Gastroesophageal sphincter (tissue), 4 donors: ENCODE data around the gene ATP13A4. TPM values are rescaled to one million over a fixed set of nuclear protein-coding genes. Genes with fewer than 3 reads are reported as not detected.

Experiments used
- ATAC-seq: fragments of 150-250 bp; one replicate; pipeline ENCODE4 v1.9.1; 2016; ENCODE audit warnings: mild to moderate bottlenecking, moderate library complexity
- H3K27ac ChIP-seq, 4 donors: fragments of 200-600 bp; sonication (generic) in 3 of 4; 1 replicate in 3 of 4; 2 replicates in 1 of 4; pipeline ENCODE4 v1.5.1; 2016 to 2019
- H3K27me3 ChIP-seq: fragments of 200-600 bp; sonication (generic); one replicate; pipeline ENCODE4 v1.5.1; 2019
- H3K36me3 ChIP-seq, 2 donors: fragments of 200-600 bp; sonication (generic); one replicate each; pipeline ENCODE4 v1.5.1; 2019; ENCODE audit warnings: control low read depth in 1 of 2
- H3K4me1 ChIP-seq, 3 donors: fragments of 200-600 bp; sonication (generic); 1 replicate in 2 of 3; 2 replicates in 1 of 3; pipeline ENCODE4 v1.5.1; 2016 to 2019; ENCODE audit warnings: control low read depth in 2 of 3
- H3K4me3 ChIP-seq, 2 donors: fragments of 200-600 bp; sonication (generic); one replicate each; pipeline ENCODE4 v1.5.1; 2019; ENCODE audit warnings: mild to moderate bottlenecking in 1 of 2, moderate library complexity in 1 of 2
- H3K9me3 ChIP-seq, 3 donors: fragments of 200-600 bp; sonication (generic); one replicate each; pipeline ENCODE4 v1.5.1; 2017 to 2019; ENCODE audit warnings: control low read depth in 2 of 3
- CTCF ChIP-seq, 4 experiments: fragments of 200-600 bp in 2 of 4; fragments of 450-650 bp in 2 of 4; sonication (generic) in 1 of 4; IDR thresholded peaks; one replicate each; pipeline ENCODE4 v1.5.1; 2017 to 2019; ENCODE audit warnings: antibody characterized with exemption in 4 of 4, mild to moderate bottlenecking in 2 of 4, moderate library complexity in 2 of 4
- EP300 ChIP-seq: sonication (generic); formaldehyde crosslinking; IDR thresholded peaks from one replicate; pipeline ENCODE4 v1.6.1; 2017; ENCODE audit warnings: antibody characterized with exemption, mild to moderate bottlenecking
- POLR2A ChIP-seq, 2 donors: fragments of 450-650 bp; IDR thresholded peaks; one replicate each; pipeline ENCODE4 v1.6.1; 2017; ENCODE audit warnings: antibody characterized with exemption in 2 of 2, mild to moderate bottlenecking in 2 of 2, moderate library complexity in 1 of 2
- POLR2AphosphoS5 ChIP-seq: sonication (generic); formaldehyde crosslinking; IDR thresholded peaks from one replicate; pipeline ENCODE4 v1.6.1; 2017; ENCODE audit warnings: antibody characterized with exemption
- WGBS, 2 donors: methylation state at CpG; one replicate each; pipeline ENCODE4 v1.1.5; 2018; ENCODE audit warnings: low coverage in 1 of 2; 5-methylcytosine and 5-hydroxymethylcytosine counted together
- total RNA-seq, 4 donors: library from RNA; depleted of rRNA; stranded (reverse); fragments of >200 nt; gene quantifications; one replicate each; pipeline ENCODE4 v1.1.0, GENCODE V29; 2016

The ATP13A4 gene
- total RNA-seq, 4 donors from 2014 or later = 0.13 to 2.3 (median 0.16) TPM; not detected in 1

- H3K9me3 ChIP-seq = no peaks in the 10 kb centered on the region
- WGBS, 2 donors = 76 to 80% methylated on average over 6 of the region's 6 CpGs
Measured at GRCh38 chr3:193489949-193490348, 64.7 kb downstream of the ATP13A4 start.

GRCh38 chr3:193488741-193489140 is 66.0 kb downstream of the ATP13A4 start:
- WGBS, 2 donors = 89 to 95% methylated on average over 3 to 5 of the region's 5 CpGs
- Histone ChIP-seq H3K36me3 (no peaks in the 10 kb centered on the region), H3K4me3 (no peak overlapping the region), H3K9me3 (no peaks in the 10 kb centered on the region), H3K27ac (no peak overlapping the region), H3K27me3 (no peaks in the 10 kb centered on the region), H3K4me1 (no peaks in the 10 kb centered on the region)
- TF ChIP-seq EP300 (no peak), POLR2A (IDR thresholded peaks at IDR 0.05) (no peak), POLR2AphosphoS5 (no peak), CTCF (IDR thresholded peaks at IDR 0.05) (no peak)
- ATAC-seq = no peak

More at GRCh38 chr3:193489949-193490348, 64.7 kb downstream of the ATP13A4 start:
- Histone ChIP-seq H3K36me3 (no peaks in the 10 kb centered on the region), H3K4me3 (no peak overlapping the region), H3K4me1 (no peaks in the 10 kb centered on the region), H3K27ac (no peak overlapping the region), H3K27me3 (no peaks in the 10 kb centered on the region)
- no peak for ATAC-seq
- TF ChIP-seq CTCF (IDR thresholded peaks at IDR 0.05) (no peak), POLR2A (IDR thresholded peaks at IDR 0.05) (no peak), POLR2AphosphoS5 (no peak), EP300 (no peak)

- no peak overlapping the region for H3K27ac ChIP-seq
- no peaks in the 10 kb centered on the region for H3K36me3 ChIP-seq
- H3K4me1 ChIP-seq = no peaks in the 10 kb centered on the region
- peaks cover 0 to 5% (median 0%) of the 10 kb centered on the region in 3 donors for H3K9me3 ChIP-seq
- 18 to 20% methylated on average over 1 of the region's 1 CpG for WGBS, 2 donors
- H3K27me3 ChIP-seq = no peaks in the 10 kb centered on the region
- H3K4me3 ChIP-seq = no peak overlapping the region
- TF ChIP-seq EP300 (no peak), CTCF (IDR thresholded peaks at IDR 0.05) (no peak), POLR2A (IDR thresholded peaks at IDR 0.05) (no peak), POLR2AphosphoS5 (no peak)
- ATAC-seq = no peak
Measured at GRCh38 chr3:193483988-193484539, 70.6 kb downstream of the ATP13A4 start.

- Histone ChIP-seq H3K9me3 (peaks cover 0 to 5% (median 0%) of the 10 kb centered on the region in 3 donors), H3K27me3 (no peaks in the 10 kb centered on the region), H3K4me1 (no peaks in the 10 kb centered on the region), H3K27ac (no peak overlapping the region), H3K36me3 (no peaks in the 10 kb centered on the region), H3K4me3 (no peak overlapping the region)
- no peak for ATAC-seq
- WGBS, 2 donors = 0 to 27% methylated on average over 1 of the region's 1 CpG
- TF ChIP-seq POLR2AphosphoS5 = no peak
- TF ChIP-seq CTCF (IDR thresholded peaks at IDR 0.05) = no peak
- TF ChIP-seq POLR2A (IDR thresholded peaks at IDR 0.05) = no peak
- no peak for TF ChIP-seq EP300
Measured at GRCh38 chr3:193481436-193481835, 73.3 kb downstream of the ATP13A4 start.

GRCh38 chr3:193474446-193474845 is 80.2 kb downstream of the ATP13A4 start:
- Histone ChIP-seq H3K9me3 (peaks cover 0 to under 1% (median 0%) of the 10 kb centered on the region in 3 donors), H3K27ac (no peak overlapping the region), H3K27me3 (no peaks in the 10 kb centered on the region), H3K4me1 (no peaks in the 10 kb centered on the region), H3K36me3 (no peaks in the 10 kb centered on the region), H3K4me3 (no peak overlapping the region)
- TF ChIP-seq EP300 (no peak), CTCF (IDR thresholded peaks at IDR 0.05) (no peak), POLR2A (IDR thresholded peaks at IDR 0.05) (no peak), POLR2AphosphoS5 (no peak)
- WGBS, 2 donors = 88 to 94% methylated on average over 4 of the region's 4 CpGs
- ATAC-seq = no peak
